Adrenal gland (tissue), 12 donors: ENCODE measurements around the gene YIPF6. TPM values are rescaled to one million over a fixed set of nuclear protein-coding genes. Genes with fewer than 3 reads are reported as not detected.
"Not testable (repeated sequence)": the region's sequence is repeated elsewhere in the genome, so short reads cannot be mapped to it uniquely, and the experiment has no call there.

Source experiments
- DNase-seq, 7 donors: peaks; one replicate each; pipeline ENCODE4 v3.0.0-alpha.2; 2019 to 2020
- H3K27ac ChIP-seq, 5 donors: fragments of 200-600 bp; sonication (generic) in 4 of 5; 1 replicate in 3 of 5; 2 replicates in 2 of 5; pipeline versions ENCODE4 v1.5.1 to v1.8.0; 2016 to 2020; ENCODE audit warnings: mild to moderate bottlenecking in 1 of 5
- H3K27me3 ChIP-seq: fragments of 200-600 bp; 2 replicates; pipeline ENCODE4 v1.8.0; 2021
- H3K36me3 ChIP-seq, 2 donors: fragments of 200-600 bp; replicated peaks in 1 of 2; 1 replicate in 1 of 2; 2 replicates in 1 of 2; pipeline versions ENCODE4 v1.5.1 to v1.8.0; 2018 to 2022
- H3K4me1 ChIP-seq, 2 donors: fragments of 200-600 bp; replicated peaks in 1 of 2; 1 replicate in 1 of 2; 2 replicates in 1 of 2; pipeline versions ENCODE4 v1.5.1 to v1.8.0; 2018 to 2021
- H3K4me3 ChIP-seq, 4 donors: fragments of 200-600 bp; sonication (generic) in 3 of 4; one replicate each; pipeline ENCODE4 v1.5.1; 2016 to 2018
- H3K9me3 ChIP-seq, 3 donors: fragments of 200-600 bp; sonication (generic) in 1 of 3; replicated peaks in 1 of 3; 1 replicate in 2 of 3; 2 replicates in 1 of 3; pipeline versions ENCODE4 v1.5.1 to v1.8.0; 2016 to 2021
- POLR2A ChIP-seq, 2 donors: fragments of 450-650 bp; IDR thresholded peaks; one replicate each; pipeline ENCODE4 v1.6.1; 2017; ENCODE audit warnings: antibody characterized with exemption in 2 of 2, mild to moderate bottlenecking in 2 of 2, moderate library complexity in 1 of 2
- WGBS, 4 donors: extraction: QIAGEN DNeasy Blood & Tissue Kit in 2 of 4; methylation state at CpG; one replicate each; pipeline versions ENCODE4 v1.1.5 to v1.1.7; 2013 to 2017; 5-methylcytosine and 5-hydroxymethylcytosine counted together
- intact Hi-C, 2 donors: fragments of 100-400 bp; cut with DNase I; formaldehyde crosslinking; loops; one replicate each; pipeline versions ENCODE4 v1.14.1 to v1.15.0; 2022 to 2023
- polyA plus RNA-seq, 3 donors: library from polyadenylated mRNA; stranded (reverse); fragments of 200-250 nt in 2 of 3; fragments of 350-450 nt in 1 of 3; fragmentation: Illumina TruSeq in 1 of 3; extraction: RNeasy Lipid Tissue Mini Kit (QIAGEN cat#74804) in 1 of 3; gene quantifications; one replicate each; pipeline ENCODE4 v1.2.3, GENCODE V29; 2013 to 2014
- total RNA-seq, 9 donors: library from RNA; depleted of rRNA in 4 of 9; stranded (reverse); fragments of >200 nt in 4 of 9; fragments of 120-200 nt in 1 of 9; fragmentation: NEBNext Ultra II Directional in 1 of 9; extraction: Animal tissue kit (Norgen Biotek cat#: 25700) in 1 of 9; gene quantifications; one replicate each; pipeline versions ENCODE4 v1.1.0 to v1.2.4, GENCODE V29; 2013 to 2023
- TF ChIP-seq, protein P1 (sequence below), 6 experiments: fragments of 450-650 bp in 4 of 6; fragments of 200-600 bp in 2 of 6; sonication (generic) in 1 of 6; IDR thresholded peaks; 1 replicate in 5 of 6; 2 replicates in 1 of 6; pipeline versions ENCODE4 v1.5.1 to v1.8.0; 2016 to 2021; ENCODE audit warnings: antibody characterized with exemption in 6 of 6, mild to moderate bottlenecking in 2 of 6, moderate library complexity in 1 of 6
- donor health status: healthy with polysubstance abuse.
- donor health status: Bipolar disorder and iron deficiency.
- donor health status: DM: yes; HTN: yes; CAD: no.
- donor health status: DM: no; HTN: no; CAD: no.
- donor health status: DM: no; HTN: no; CAD: no.
- donor health status: DM: yes; HTN: yes; CAD: no.

The YIPF6 gene
- total and polyA plus RNA-seq, 12 donors = 5.9 to 60.3 (median 36.0) TPM

- WGBS, 4 donors = 81 to 95% (median 88%) methylated on average over 2 of the region's 2 CpGs
- TF ChIP-seq, protein P1, sequence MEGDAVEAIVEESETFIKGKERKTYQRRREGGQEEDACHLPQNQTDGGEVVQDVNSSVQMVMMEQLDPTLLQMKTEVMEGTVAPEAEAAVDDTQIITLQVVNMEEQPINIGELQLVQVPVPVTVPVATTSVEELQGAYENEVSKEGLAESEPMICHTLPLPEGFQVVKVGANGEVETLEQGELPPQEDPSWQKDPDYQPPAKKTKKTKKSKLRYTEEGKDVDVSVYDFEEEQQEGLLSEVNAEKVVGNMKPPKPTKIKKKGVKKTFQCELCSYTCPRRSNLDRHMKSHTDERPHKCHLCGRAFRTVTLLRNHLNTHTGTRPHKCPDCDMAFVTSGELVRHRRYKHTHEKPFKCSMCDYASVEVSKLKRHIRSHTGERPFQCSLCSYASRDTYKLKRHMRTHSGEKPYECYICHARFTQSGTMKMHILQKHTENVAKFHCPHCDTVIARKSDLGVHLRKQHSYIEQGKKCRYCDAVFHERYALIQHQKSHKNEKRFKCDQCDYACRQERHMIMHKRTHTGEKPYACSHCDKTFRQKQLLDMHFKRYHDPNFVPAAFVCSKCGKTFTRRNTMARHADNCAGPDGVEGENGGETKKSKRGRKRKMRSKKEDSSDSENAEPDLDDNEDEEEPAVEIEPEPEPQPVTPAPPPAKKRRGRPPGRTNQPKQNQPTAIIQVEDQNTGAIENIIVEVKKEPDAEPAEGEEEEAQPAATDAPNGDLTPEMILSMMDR (IDR thresholded peaks at IDR 0.05) = no peak
- no peak for TF ChIP-seq POLR2A (IDR thresholded peaks at IDR 0.05)
- intact Hi-C loops = no loop called here
Measured at GRCh38 chrX:68536884-68537283, 38.0 kb downstream of the YIPF6 start.

GRCh38 chrX:68550193-68550592 lies 51.3 kb downstream of the YIPF6 start:
- H3K36me3 ChIP-seq = no peaks in the 10 kb centered on the region
- intact Hi-C loops = no loop called here
- H3K4me3 ChIP-seq = no peak overlapping the region
- no peak overlapping the region for H3K27ac ChIP-seq
- TF ChIP-seq, protein P1 (IDR thresholded peaks at IDR 0.05) = no peak
- no peak for TF ChIP-seq POLR2A (IDR thresholded peaks at IDR 0.05)
- H3K9me3 ChIP-seq = no peaks in the 10 kb centered on the region
- no peaks in the 10 kb centered on the region for H3K4me1 ChIP-seq
- 82 to 95% (median 89%) methylated on average over 3 of the region's 3 CpGs for WGBS, 4 donors
- DNase-seq = no peak
- peaks cover 14% of the 10 kb centered on the region for H3K27me3 ChIP-seq

More at GRCh38 chrX:68536884-68537283, 38.0 kb downstream of the YIPF6 start:
- Histone ChIP-seq H3K4me1 (no peaks in the 10 kb centered on the region), H3K4me3 (no peak overlapping the region), H3K27me3 (peaks cover 8% of the 10 kb centered on the region), H3K36me3 (no peaks in the 10 kb centered on the region), H3K27ac (no peak overlapping the region), H3K9me3 (no peaks in the 10 kb centered on the region)
- no peak for DNase-seq

- H3K4me1 ChIP-seq = no peaks in the 10 kb centered on the region
- 71 to 88% (median 80%) methylated on average over 4 of the region's 4 CpGs for WGBS, 4 donors
- TF ChIP-seq, protein P1 (IDR thresholded peaks at IDR 0.05) = no peak
- no peak for TF ChIP-seq POLR2A (IDR thresholded peaks at IDR 0.05)
- H3K27me3 ChIP-seq = peaks cover 11% of the 10 kb centered on the region
- no peak for DNase-seq
- no peaks in the 10 kb centered on the region for H3K9me3 ChIP-seq
- no peak overlapping the region for H3K27ac ChIP-seq
- no peak overlapping the region for H3K4me3 ChIP-seq
- no peaks in the 10 kb centered on the region for H3K36me3 ChIP-seq
- intact Hi-C loops = no loop called here
Measured at GRCh38 chrX:68556036-68556435, 57.2 kb downstream of the YIPF6 start.

DNA sequence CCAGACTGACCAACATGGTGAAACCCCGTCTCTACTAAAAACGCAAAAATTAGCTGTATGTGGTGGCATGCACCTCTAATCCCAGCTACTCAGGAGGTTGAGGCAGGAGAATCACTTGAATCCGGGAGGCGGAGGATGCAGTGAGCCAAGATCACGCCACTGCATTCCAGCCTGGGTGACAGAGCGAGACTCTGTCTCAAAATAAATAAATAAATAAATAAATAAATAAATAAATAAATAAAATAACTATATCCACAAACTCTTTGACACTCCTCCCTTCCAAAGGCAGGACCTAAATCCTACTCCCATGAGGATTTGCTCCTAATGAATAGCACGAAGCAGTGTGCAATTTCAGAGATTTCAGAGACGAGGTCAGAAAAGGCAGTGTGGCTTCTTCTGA lies 58.3 kb downstream of the YIPF6 start:
- intact Hi-C loops = not testable (repeated sequence)
- 84 to 95% (median 92%) methylated on average over 8 of the region's 8 CpGs for WGBS, 4 donors

GRCh38 chrX:68559905-68560304 lies 61.1 kb downstream of the YIPF6 start:
- H3K27me3 ChIP-seq, intact Hi-C loops, H3K4me1 ChIP-seq, H3K9me3 ChIP-seq, H3K4me3 ChIP-seq, DNase-seq, H3K36me3 ChIP-seq, H3K27ac ChIP-seq: not testable (repeated sequence)
- WGBS, 4 donors = 77 to 93% (median 86%) methylated on average over 4 of the region's 4 CpGs

More for the DNA sequence above, 58.3 kb downstream of the YIPF6 start:
- not testable (repeated sequence) for H3K4me3 ChIP-seq, H3K27me3 ChIP-seq, H3K36me3 ChIP-seq, DNase-seq, H3K27ac ChIP-seq, H3K4me1 ChIP-seq, H3K9me3 ChIP-seq
